BJ (cell line): ENCODE results near the gene CORO1A. TPM values are rescaled to one million over a fixed set of nuclear protein-coding genes. Genes with fewer than 3 reads are reported as not detected.
"Not testable (repeated sequence)": the region's sequence is repeated elsewhere in the genome, so short reads cannot be mapped to it uniquely, and the experiment has no call there.

ENCODE experiments used
- CTCF ChIA-PET: fragments of 350-600 bp; formaldehyde crosslinking; extraction: SDS; loops from one replicate; lab custom pipeline; 2021; ENCODE audit warnings: antibody characterized with exemption, inconsistent platforms; lab: Yijun Ruan, JAX
- POLR2A ChIA-PET: fragments of 300-600 bp; sonication (Branson Sonifier 250); formaldehyde crosslinking; extraction: SDS; loops from one replicate; lab custom pipeline; 2021; ENCODE audit warnings: antibody characterized with exemption; lab: Charles Lee
- DNase-seq: peaks from one replicate; pipeline ENCODE4 v3.0.0-alpha.2; 2011; ENCODE audit warnings: low read depth
- H3K27me3 ChIP-seq: 2 replicates; pipeline ENCODE4 v1.6.0; 2011; ENCODE audit warnings: low read length; ENCODE audit not compliant: control insufficient read depth, insufficient read depth
- H3K36me3 ChIP-seq: 2 replicates; pipeline ENCODE4 v1.5.1; 2011; ENCODE audit warnings: low read length; ENCODE audit not compliant: control insufficient read depth, insufficient read depth
- H3K4me3 ChIP-seq: 2 replicates; pipeline ENCODE4 v1.5.1; 2011; ENCODE audit warnings: low read depth, mild to moderate bottlenecking, control low read depth, low read length
- polyA plus RNA-seq: library from polyadenylated mRNA; depleted of rRNA; stranded (reverse); fragments of >200 nt; gene quantifications from 2 replicates; pipeline ENCODE4 v1.2.3, GENCODE V29; 2011
- TF ChIP-seq, protein P1 (sequence below): IDR thresholded peaks from 2 replicates; pipeline ENCODE4 v1.5.1; 2011; ENCODE audit warnings: low read depth, mild to moderate bottlenecking, control low read depth, inconsistent platforms, low read length, moderate library complexity; ENCODE audit not compliant: insufficient read depth

CORO1A gene
- polyA plus RNA-seq, 1 experiment, result 2.6 TPM

DNA sequence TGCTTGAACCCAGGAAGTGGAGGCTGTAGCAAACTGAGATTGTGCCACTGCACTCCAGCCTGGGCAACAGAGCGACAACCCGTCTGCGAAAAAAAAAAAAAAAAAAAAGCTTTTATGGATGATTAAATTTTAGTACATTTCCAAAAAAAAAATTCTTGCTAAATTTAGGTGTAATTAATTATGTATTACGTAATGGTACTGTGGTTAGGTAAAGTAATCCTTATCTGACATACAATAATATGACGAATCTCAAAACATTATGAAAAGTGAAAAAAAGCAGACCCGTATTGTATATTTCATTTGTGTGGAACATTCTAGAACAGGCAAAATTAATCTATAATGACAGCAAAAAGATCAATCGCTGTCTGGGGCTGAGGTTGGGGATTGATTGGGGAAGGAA, 10.3 kb upstream of the CORO1A start:
- Histone ChIP-seq H3K4me3 (no peak overlapping the region), H3K36me3 (no peaks in the 10 kb centered on the region), H3K27me3 (no peaks in the 10 kb centered on the region)
- no peak for DNase-seq
- CTCF ChIA-PET, result no interaction called here
- POLR2A ChIA-PET, result no interaction called here
- TF ChIP-seq, protein P1, sequence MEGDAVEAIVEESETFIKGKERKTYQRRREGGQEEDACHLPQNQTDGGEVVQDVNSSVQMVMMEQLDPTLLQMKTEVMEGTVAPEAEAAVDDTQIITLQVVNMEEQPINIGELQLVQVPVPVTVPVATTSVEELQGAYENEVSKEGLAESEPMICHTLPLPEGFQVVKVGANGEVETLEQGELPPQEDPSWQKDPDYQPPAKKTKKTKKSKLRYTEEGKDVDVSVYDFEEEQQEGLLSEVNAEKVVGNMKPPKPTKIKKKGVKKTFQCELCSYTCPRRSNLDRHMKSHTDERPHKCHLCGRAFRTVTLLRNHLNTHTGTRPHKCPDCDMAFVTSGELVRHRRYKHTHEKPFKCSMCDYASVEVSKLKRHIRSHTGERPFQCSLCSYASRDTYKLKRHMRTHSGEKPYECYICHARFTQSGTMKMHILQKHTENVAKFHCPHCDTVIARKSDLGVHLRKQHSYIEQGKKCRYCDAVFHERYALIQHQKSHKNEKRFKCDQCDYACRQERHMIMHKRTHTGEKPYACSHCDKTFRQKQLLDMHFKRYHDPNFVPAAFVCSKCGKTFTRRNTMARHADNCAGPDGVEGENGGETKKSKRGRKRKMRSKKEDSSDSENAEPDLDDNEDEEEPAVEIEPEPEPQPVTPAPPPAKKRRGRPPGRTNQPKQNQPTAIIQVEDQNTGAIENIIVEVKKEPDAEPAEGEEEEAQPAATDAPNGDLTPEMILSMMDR, result no peak

DNA sequence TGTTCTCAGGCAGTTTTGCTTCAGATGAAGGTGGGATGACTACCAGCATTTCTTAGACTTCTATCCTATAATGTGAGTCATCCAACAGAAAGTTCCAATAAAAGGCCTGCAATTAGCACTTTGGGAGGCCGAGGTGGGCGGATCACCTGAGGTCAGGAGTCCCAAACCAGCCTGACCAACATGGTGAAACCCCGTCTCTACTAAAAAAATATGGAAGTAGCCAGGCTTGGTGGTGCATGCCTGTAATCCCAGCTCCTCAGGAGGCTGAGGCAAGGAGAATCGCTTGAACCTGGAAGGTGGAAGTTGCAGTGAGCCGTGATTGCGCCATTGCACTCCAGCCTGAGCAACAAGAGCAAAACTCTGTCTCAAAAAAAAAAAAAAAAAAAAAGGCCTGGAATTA, 6.5 kb upstream of the CORO1A start:
- DNase-seq, POLR2A ChIA-PET, CTCF ChIA-PET: not testable (repeated sequence)

DNA sequence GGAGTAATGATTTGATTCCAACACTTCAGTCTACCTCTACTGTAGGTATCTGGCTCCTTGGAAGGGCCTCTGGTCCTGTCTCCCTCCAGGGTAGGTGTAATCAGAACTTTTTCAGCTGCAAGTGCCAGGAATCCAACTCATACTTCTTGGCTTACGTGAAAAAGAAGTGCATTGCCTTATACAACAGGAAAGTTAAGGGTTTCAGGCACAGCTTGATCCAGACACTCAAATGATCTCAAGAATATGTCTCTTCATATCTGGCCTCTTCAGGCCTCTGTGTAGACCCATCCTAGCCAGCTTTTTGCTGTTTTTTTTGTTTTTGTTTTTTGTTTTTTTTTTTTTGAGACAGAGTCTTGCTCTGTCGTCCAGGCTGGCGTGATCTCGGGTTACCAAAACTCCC, 4.2 kb upstream of the CORO1A start:
- Histone ChIP-seq H3K27me3 (peaks cover 1% of the 10 kb centered on the region; the same call in 1 of the 2 replicates), H3K4me3 (no peak overlapping the region), H3K36me3 (no peaks in the 10 kb centered on the region)
- no peak for DNase-seq
- TF ChIP-seq, protein P1, result no peak
- CTCF ChIA-PET, result interaction anchor here (0.5 kb wide), 1 partner anchor 637 kb away, joined by 3 read pairs; no protein-coding TSS in a partner anchor
- POLR2A ChIA-PET, result no interaction called here

More for the DNA sequence above, 6.5 kb upstream of the CORO1A start:
- H3K4me3 ChIP-seq, H3K36me3 ChIP-seq, H3K27me3 ChIP-seq: not testable (repeated sequence)

DNA sequence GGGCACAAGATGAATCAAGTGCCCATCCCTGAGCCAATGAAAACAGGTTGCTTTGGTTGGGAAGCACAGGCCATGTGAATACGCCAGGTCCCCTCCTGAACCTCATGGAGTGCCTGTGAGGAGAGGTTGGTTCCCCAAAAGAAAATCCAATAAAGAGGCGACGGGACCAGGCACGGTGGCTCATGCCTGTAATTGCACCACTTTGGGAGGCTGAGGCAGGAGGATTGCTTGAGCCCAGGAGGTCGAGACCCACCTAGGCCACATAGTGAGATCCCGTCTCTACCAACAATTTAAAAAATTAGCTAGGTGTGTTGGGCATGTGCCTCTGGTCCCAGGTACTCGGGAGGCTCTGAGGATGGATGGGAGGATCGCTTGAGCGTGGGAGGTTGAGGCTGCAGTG, 3.5 kb upstream of the CORO1A start:
- TF ChIP-seq, protein P1, result no peak
- H3K27me3 ChIP-seq, result peaks cover 1% of the 10 kb centered on the region; the same call in 1 of the 2 replicates
- ChIA-PET POLR2A (no interaction called here), CTCF (no interaction called here)
- DNase-seq, result no peak
- no peak overlapping the region for H3K4me3 ChIP-seq
- H3K36me3 ChIP-seq, result no peaks in the 10 kb centered on the region

DNA sequence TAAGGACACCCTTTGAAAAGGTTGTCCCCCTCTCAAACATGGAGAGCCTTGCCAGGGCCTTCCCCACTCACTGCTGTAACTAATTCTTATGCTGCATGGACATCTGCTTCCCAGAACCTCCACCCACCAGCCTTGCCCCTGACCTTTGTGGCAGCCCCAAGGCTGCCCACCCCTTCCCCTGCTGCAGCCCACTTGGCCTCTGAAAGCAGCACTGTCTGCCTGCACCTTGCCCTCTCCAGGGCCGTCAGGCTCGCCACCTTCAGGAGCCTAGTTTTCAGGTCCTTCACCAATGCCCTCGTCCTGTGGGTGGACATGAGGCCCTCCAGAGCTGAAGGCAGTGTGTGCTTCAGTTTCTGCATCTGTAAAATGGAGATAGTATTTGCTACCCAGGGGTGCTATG, 2.7 kb upstream of the CORO1A start:
- no peak for DNase-seq
- Histone ChIP-seq H3K27me3 (peaks cover 1% of the 10 kb centered on the region; the same call in 1 of the 2 replicates), H3K36me3 (no peaks in the 10 kb centered on the region), H3K4me3 (no peak overlapping the region)
- POLR2A ChIA-PET, result interaction anchor here (0.7 kb wide), 1 partner anchor 69 kb away, joined by 15 read pairs; no protein-coding TSS in a partner anchor
- CTCF ChIA-PET, result no interaction called here
- TF ChIP-seq, protein P1, result no peak
